Transverse colon (tissue), 4 donors: ENCODE measurements around the gene CCDC8. TPM values are rescaled to one million over a fixed set of nuclear protein-coding genes. Genes with fewer than 3 reads are reported as not detected.

Source experiments
- DNase-seq: peaks from one replicate; pipeline ENCODE4 v3.0.0-alpha.2; 2019
- H3K27ac ChIP-seq, 4 donors: fragments of 200-600 bp; sonication (generic); 2 replicates each; pipeline ENCODE4 v1.5.1; 2016 to 2018; ENCODE audit warnings: inconsistent platforms in 4 of 4
- H3K27me3 ChIP-seq: fragments of 200-600 bp; sonication (generic); 2 replicates; pipeline ENCODE4 v1.5.1; 2017; ENCODE audit warnings: inconsistent platforms
- H3K36me3 ChIP-seq, 4 donors: fragments of 200-600 bp; sonication (generic); 2 replicates each; pipeline ENCODE4 v1.5.1; 2017 to 2019; ENCODE audit warnings: inconsistent platforms in 4 of 4
- H3K4me1 ChIP-seq, 4 donors: fragments of 200-600 bp; sonication (generic); 2 replicates each; pipeline ENCODE4 v1.5.1; 2017 to 2020; ENCODE audit warnings: inconsistent platforms in 4 of 4
- H3K4me3 ChIP-seq, 4 donors: fragments of 200-600 bp; sonication (generic); 1 replicate in 1 of 4; 2 replicates in 3 of 4; pipeline versions ENCODE4 v1.5.1 to v1.6.1; 2017 to 2019; ENCODE audit warnings: inconsistent platforms in 4 of 4
- H3K9me3 ChIP-seq, 2 donors: fragments of 200-600 bp; sonication (generic); 2 replicates each; pipeline ENCODE4 v1.5.1; 2017 to 2019; ENCODE audit warnings: inconsistent platforms in 2 of 2
- EP300 ChIP-seq: sonication (generic); formaldehyde crosslinking; IDR thresholded peaks from one replicate; pipeline ENCODE4 v1.6.1; 2017; ENCODE audit warnings: antibody characterized with exemption, low read depth
- POLR2A ChIP-seq: fragments of 450-650 bp; IDR thresholded peaks from one replicate; pipeline ENCODE4 v1.6.1; 2016; ENCODE audit warnings: antibody characterized with exemption, mild to moderate bottlenecking, moderate library complexity
- POLR2AphosphoS5 ChIP-seq, 3 donors: sonication (generic); formaldehyde crosslinking; IDR thresholded peaks; one replicate each; pipeline ENCODE4 v1.6.1; 2016; ENCODE audit warnings: antibody characterized with exemption in 3 of 3
- WGBS, 2 donors: methylation state at CpG; one replicate each; pipeline ENCODE4 v1.1.5; 2018; ENCODE audit warnings: low coverage in 1 of 2; 5-methylcytosine and 5-hydroxymethylcytosine counted together
- in situ Hi-C, 4 donors: fragments of 200-750 bp; cut with MboI; loops; one replicate each; pipeline versions ENCODE4 v1.15.0 to v1.15.1; 2017; ENCODE audit warnings: low sequenced_read_pairs in 3 of 4, low pct_ligation_motif_present in 1 of 4, low pct_unique_long_range_greater_than_20kb in 1 of 4
- intact Hi-C: fragments of 100-400 bp; cut with DNase I; formaldehyde crosslinking; loops from one replicate; pipeline ENCODE4 v1.15.1; 2023; ENCODE audit warnings: low total_unique reads
- total RNA-seq, 4 donors: library from RNA; depleted of rRNA; stranded (reverse); fragments of >200 nt; gene quantifications; one replicate each; pipeline ENCODE4 v1.1.0, GENCODE V29; 2016
- TF ChIP-seq, protein P1 (sequence below), 5 experiments: fragments of 200-600 bp in 3 of 5; fragments of 450-650 bp in 2 of 5; sonication (generic) in 3 of 5; IDR thresholded peaks; 1 replicate in 2 of 5; 2 replicates in 3 of 5; pipeline ENCODE4 v1.5.1; 2016 to 2017; ENCODE audit warnings: antibody characterized with exemption in 5 of 5, inconsistent platforms in 3 of 5, mild to moderate bottlenecking in 2 of 5, moderate library complexity in 1 of 5

Gene CCDC8
- total RNA-seq, 4 donors from 2014 or later = 0.40 to 1.9 (median 1.2) TPM

DNA sequence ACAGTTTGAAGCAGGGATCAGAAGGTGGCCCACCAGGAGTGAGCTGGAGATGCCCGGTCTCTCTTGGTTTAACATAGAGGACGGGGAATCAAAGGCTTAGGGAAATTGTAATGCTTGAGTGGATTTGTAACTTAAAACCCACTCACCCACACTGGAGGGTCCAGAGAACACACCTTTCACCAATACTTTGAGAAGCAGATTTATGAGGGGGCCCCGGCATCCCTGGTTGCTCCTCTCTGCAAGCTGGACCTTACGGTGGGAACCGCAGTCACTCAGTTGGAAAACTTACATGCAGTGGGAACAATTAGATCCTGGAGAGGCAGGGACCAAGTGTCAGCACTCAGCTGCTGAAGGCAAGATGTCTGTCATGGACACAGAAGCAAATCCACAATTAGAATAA is 45.9 kb downstream of the CCDC8 start:
- Histone ChIP-seq H3K27me3 (no peaks in the 10 kb centered on the region), H3K4me3 (no peak overlapping the region), H3K4me1 (peaks cover 0 to 4% (median 1%) of the 10 kb centered on the region in 4 donors), H3K27ac (no peak overlapping the region), H3K36me3 (no peaks in the 10 kb centered on the region), H3K9me3 (no peaks in the 10 kb centered on the region)
- no peak for TF ChIP-seq EP300
- no peak for TF ChIP-seq POLR2A
- no peak for TF ChIP-seq POLR2AphosphoS5 (IDR thresholded peaks at IDR 0.05)
- TF ChIP-seq, protein P1, sequence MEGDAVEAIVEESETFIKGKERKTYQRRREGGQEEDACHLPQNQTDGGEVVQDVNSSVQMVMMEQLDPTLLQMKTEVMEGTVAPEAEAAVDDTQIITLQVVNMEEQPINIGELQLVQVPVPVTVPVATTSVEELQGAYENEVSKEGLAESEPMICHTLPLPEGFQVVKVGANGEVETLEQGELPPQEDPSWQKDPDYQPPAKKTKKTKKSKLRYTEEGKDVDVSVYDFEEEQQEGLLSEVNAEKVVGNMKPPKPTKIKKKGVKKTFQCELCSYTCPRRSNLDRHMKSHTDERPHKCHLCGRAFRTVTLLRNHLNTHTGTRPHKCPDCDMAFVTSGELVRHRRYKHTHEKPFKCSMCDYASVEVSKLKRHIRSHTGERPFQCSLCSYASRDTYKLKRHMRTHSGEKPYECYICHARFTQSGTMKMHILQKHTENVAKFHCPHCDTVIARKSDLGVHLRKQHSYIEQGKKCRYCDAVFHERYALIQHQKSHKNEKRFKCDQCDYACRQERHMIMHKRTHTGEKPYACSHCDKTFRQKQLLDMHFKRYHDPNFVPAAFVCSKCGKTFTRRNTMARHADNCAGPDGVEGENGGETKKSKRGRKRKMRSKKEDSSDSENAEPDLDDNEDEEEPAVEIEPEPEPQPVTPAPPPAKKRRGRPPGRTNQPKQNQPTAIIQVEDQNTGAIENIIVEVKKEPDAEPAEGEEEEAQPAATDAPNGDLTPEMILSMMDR (IDR thresholded peaks at IDR 0.05) = no peak
- no peak for DNase-seq
- 98 to 100% methylated on average over 1 to 5 of the region's 5 CpGs for WGBS, 2 donors
- in situ Hi-C loops (no loop called here), intact Hi-C loops (no loop called here)

- intact Hi-C loops (no loop called here), in situ Hi-C loops (no loop called here)
- WGBS, 2 donors = 84 to 95% methylated on average over 6 to 9 of the region's 9 CpGs
- Histone ChIP-seq H3K36me3 (no peaks in the 10 kb centered on the region), H3K27ac (no peak overlapping the region), H3K4me3 (no peak overlapping the region), H3K27me3 (no peaks in the 10 kb centered on the region), H3K9me3 (no peaks in the 10 kb centered on the region), H3K4me1 (no peaks in the 10 kb centered on the region)
- no peak for DNase-seq
- TF ChIP-seq POLR2AphosphoS5 (IDR thresholded peaks at IDR 0.05) (no peak), POLR2A (no peak), EP300 (no peak)
- TF ChIP-seq, protein P1 (IDR thresholded peaks at IDR 0.05) = no peak
Measured at GRCh38 chr19:46366620-46367292, 46.6 kb downstream of the CCDC8 start.

DNA sequence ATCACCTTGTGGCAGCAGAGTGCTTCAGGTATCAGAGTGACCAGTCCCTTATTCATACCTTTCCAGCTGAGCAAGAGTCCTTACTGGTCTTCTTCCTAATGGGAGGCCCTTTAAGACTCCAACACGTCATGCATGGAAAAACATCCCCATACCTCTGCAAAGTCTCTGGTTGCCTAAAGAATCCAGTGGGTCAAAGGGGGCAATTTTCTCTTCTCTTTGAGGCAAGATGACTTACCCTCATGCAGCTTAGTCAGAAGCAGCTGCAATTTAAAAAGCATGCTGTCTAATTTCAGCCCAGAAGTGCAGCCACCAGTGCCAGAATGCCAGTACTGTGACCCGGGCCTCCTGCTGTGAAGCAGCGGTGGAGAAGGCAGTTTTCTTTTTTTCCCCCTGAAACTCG is 47.8 kb downstream of the CCDC8 start:
- no peak overlapping the region for H3K4me3 ChIP-seq
- 94 to 100% methylated on average over 1 to 4 of the region's 4 CpGs for WGBS, 2 donors
- no peak for DNase-seq
- in situ Hi-C loops (no loop called here), intact Hi-C loops (no loop called here)
- H3K27me3 ChIP-seq = no peaks in the 10 kb centered on the region
- no peaks in the 10 kb centered on the region for H3K9me3 ChIP-seq
- H3K4me1 ChIP-seq = no peaks in the 10 kb centered on the region
- no peak overlapping the region for H3K27ac ChIP-seq
- H3K36me3 ChIP-seq = no peaks in the 10 kb centered on the region
- TF ChIP-seq EP300 = no peak

- H3K9me3 ChIP-seq = no peaks in the 10 kb centered on the region
- no peak overlapping the region for H3K4me3 ChIP-seq
- no peaks in the 10 kb centered on the region for H3K36me3 ChIP-seq
- in situ Hi-C loops = no loop called here
- DNase-seq = no peak
- no peak for TF ChIP-seq POLR2A
- no peak for TF ChIP-seq POLR2AphosphoS5 (IDR thresholded peaks at IDR 0.05)
- TF ChIP-seq, protein P1 (IDR thresholded peaks at IDR 0.05) = no peak
- TF ChIP-seq EP300 = no peak
- no peak overlapping the region for H3K27ac ChIP-seq
- H3K4me1 ChIP-seq = no peaks in the 10 kb centered on the region
- no peaks in the 10 kb centered on the region for H3K27me3 ChIP-seq
- WGBS, 2 donors = 83 to 93% methylated on average over 2 of the region's 2 CpGs
- intact Hi-C loops = no loop called here
Measured at GRCh38 chr19:46364359-46364758, 49.0 kb downstream of the CCDC8 start.

DNA sequence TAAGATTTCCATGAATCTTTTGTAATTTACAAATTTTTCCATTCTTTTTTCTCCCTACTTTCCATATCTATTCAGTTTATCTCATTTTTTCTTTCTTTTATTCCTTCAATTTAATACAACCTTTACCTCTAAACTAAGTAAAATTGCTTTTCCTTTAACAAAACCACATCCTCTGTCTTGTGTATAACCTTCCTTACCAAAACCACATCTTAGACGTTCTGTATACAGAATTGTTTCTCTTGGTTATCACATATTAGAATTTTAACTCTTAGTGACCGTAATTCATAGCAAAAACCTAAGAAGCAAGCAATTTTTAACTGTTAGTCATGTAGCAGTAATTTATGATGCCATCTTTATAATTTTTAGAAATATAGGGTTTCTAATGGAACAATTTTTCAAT is 51.4 kb downstream of the CCDC8 start:
- no peaks in the 10 kb centered on the region for H3K4me1 ChIP-seq

More for the DNA sequence above, 51.4 kb downstream of the CCDC8 start:
- Histone ChIP-seq H3K4me3 (no peak overlapping the region), H3K27me3 (no peaks in the 10 kb centered on the region), H3K36me3 (peaks cover 0 to 4% (median 0%) of the 10 kb centered on the region in 4 donors), H3K27ac (no peak overlapping the region), H3K9me3 (no peaks in the 10 kb centered on the region)
- TF ChIP-seq, protein P1 (IDR thresholded peaks at IDR 0.05) = no peak
- no peak for TF ChIP-seq POLR2A
- TF ChIP-seq POLR2AphosphoS5 (IDR thresholded peaks at IDR 0.05) = no peak
- no peak for TF ChIP-seq EP300
- intact Hi-C loops = no loop called here
- no peak for DNase-seq
- in situ Hi-C loops = no loop called here
- WGBS, 2 donors = 63 to 100% methylated on average over 1 to 2 of the region's 2 CpGs
